Neural cell (in vitro differentiated cells): ENCODE results near the gene KIRREL3. TPM values are rescaled to one million over a fixed set of nuclear protein-coding genes. Genes with fewer than 3 reads are reported as not detected.

Source experiments
- H2AFZ ChIP-seq: fragments of 200-600, 300-800 bp; sonication (generic), shearing (Covaris generic); 2 replicates; pipeline ENCODE4 v1.6.0; 2014; ENCODE audit warnings: low read depth, mild to moderate bottlenecking, antibody characterized with exemption, low read length, moderate library complexity
- H3F3A ChIP-seq: fragments of 200-600 bp; shearing (Covaris generic); 2 replicates; pipeline ENCODE4 v1.6.1; 2016; ENCODE audit warnings: mild to moderate bottlenecking, moderate library complexity, mixed read lengths, antibody characterized with exemption, low read length; ENCODE audit not compliant: insufficient read depth, poor library complexity, severe bottlenecking
- H3K27ac ChIP-seq: fragments of 200-600, 300-800 bp; sonication (generic), shearing (Covaris generic); 2 replicates; pipeline ENCODE4 v1.5.1; 2014; ENCODE audit warnings: mild to moderate bottlenecking, low read length, moderate library complexity
- H3K27me3 ChIP-seq: fragments of 300-800, 200-600 bp; sonication (generic), shearing (Covaris generic); 2 replicates; pipeline ENCODE4 v1.6.0; 2014; ENCODE audit warnings: mild to moderate bottlenecking, low read depth, low read length, moderate library complexity; ENCODE audit not compliant: insufficient read depth
- H3K36me3 ChIP-seq: fragments of 300-800, 200-600 bp; sonication (generic), shearing (Covaris generic); 2 replicates; pipeline ENCODE4 v1.5.1; 2014; ENCODE audit warnings: mild to moderate bottlenecking, antibody characterized with exemption, low read length, moderate library complexity; ENCODE audit not compliant: insufficient read depth
- H3K4me2 ChIP-seq: fragments of 300-800, 200-600 bp; sonication (generic), shearing (Covaris generic); 2 replicates; pipeline ENCODE4 v1.6.0; 2014; ENCODE audit warnings: mild to moderate bottlenecking, low read length
- H3K4me3 ChIP-seq: fragments of 300-800, 200-600 bp; sonication (generic), shearing (Covaris generic); 2 replicates; pipeline ENCODE4 v1.5.1; 2014; ENCODE audit warnings: mild to moderate bottlenecking, low read length, moderate library complexity
- H3K79me2 ChIP-seq: fragments of 200-600 bp; shearing (Covaris generic); replicated peaks from 2 replicates; pipeline ENCODE4 v1.6.0; 2014; ENCODE audit warnings: mild to moderate bottlenecking, low read length, moderate library complexity; ENCODE audit not compliant: insufficient read depth
- H3K9ac ChIP-seq: fragments of 300-800, 200-600 bp; sonication (generic), shearing (Covaris generic); 2 replicates; pipeline ENCODE4 v1.6.1; 2016; ENCODE audit warnings: mild to moderate bottlenecking, low read length, mixed read lengths
- H3K9me2 ChIP-seq: fragments of 200-600 bp; shearing (Covaris generic); 2 replicates; pipeline ENCODE4 v1.6.1; 2016; ENCODE audit warnings: mild to moderate bottlenecking, low read length, mixed read lengths; ENCODE audit not compliant: insufficient read depth
- H3K9me3 ChIP-seq: fragments of 200-600, 300-800 bp; sonication (generic), shearing (Covaris generic); 2 replicates; pipeline ENCODE4 v1.6.1; 2016; ENCODE audit warnings: mild to moderate bottlenecking, mixed run types, low read length, moderate library complexity, mixed read lengths
- H4K20me1 ChIP-seq: fragments of 200-600 bp; shearing (Covaris generic); 2 replicates; pipeline ENCODE4 v1.6.1; 2016; ENCODE audit warnings: mild to moderate bottlenecking, mixed run types; ENCODE audit not compliant: insufficient read depth
- CTCF ChIP-seq: fragments of 450-650 bp; IDR thresholded peaks from 2 replicates; pipeline ENCODE4 v1.5.1; 2014; ENCODE audit warnings: antibody characterized with exemption, mild to moderate bottlenecking, moderate library complexity; ENCODE audit not compliant: poor library complexity, severe bottlenecking
- EP300 ChIP-seq: fragments of 450-650 bp; conservative IDR thresholded peaks from 2 replicates; pipeline ENCODE4 v1.6.1; 2014; ENCODE audit warnings: antibody characterized with exemption, mild to moderate bottlenecking, moderate library complexity; ENCODE audit not compliant: poor library complexity, severe bottlenecking
- EZH2 ChIP-seq: fragments of 200-600, 300-800 bp; shearing (Covaris generic), sonication (generic); IDR thresholded peaks from 2 replicates; pipeline ENCODE4 v1.6.1; 2014; ENCODE audit warnings: antibody characterized with exemption, low read length, borderline replicate concordance, mild to moderate bottlenecking; ENCODE audit not compliant: insufficient read depth, poor library complexity, severe bottlenecking
- MXI1 ChIP-seq: fragments of 450-650 bp; conservative IDR thresholded peaks from 2 replicates; pipeline ENCODE4 v1.6.1; 2014; ENCODE audit warnings: antibody characterized with exemption, mild to moderate bottlenecking; ENCODE audit not compliant: poor library complexity, severe bottlenecking
- POLR2AphosphoS5 ChIP-seq: IDR thresholded peaks from 2 replicates; pipeline ENCODE4 v1.6.1; 2012
- RAD21 ChIP-seq: fragments of 450-650 bp; conservative IDR thresholded peaks from 2 replicates; pipeline ENCODE4 v1.6.1; 2014; ENCODE audit warnings: antibody characterized with exemption, mild to moderate bottlenecking, moderate library complexity
- REST ChIP-seq: IDR thresholded peaks from 2 replicates; pipeline ENCODE4 v1.6.1; 2012; ENCODE audit warnings: borderline replicate concordance
- SMC3 ChIP-seq: fragments of 450-650 bp; conservative IDR thresholded peaks from 2 replicates; pipeline ENCODE4 v1.6.1; 2014; ENCODE audit warnings: antibody characterized with exemption, mild to moderate bottlenecking, moderate library complexity; ENCODE audit not compliant: poor library complexity
- TAF1 ChIP-seq: IDR thresholded peaks from 2 replicates; pipeline ENCODE4 v1.6.1; 2012; ENCODE audit warnings: low read depth
- polyA plus RNA-seq: library from polyadenylated mRNA; depleted of rRNA; stranded (reverse); fragments of >200 nt; gene quantifications from 2 replicates; pipeline ENCODE4 v1.2.3, GENCODE V29; 2014

The KIRREL3 gene
- polyA plus RNA-seq, 1 donor from 2014 or later, result 23.8 TPM

- no peak overlapping the region for H3K4me2 ChIP-seq
- no peak overlapping the region for H3K4me3 ChIP-seq
- H3K79me2 ChIP-seq, result no peaks in the 10 kb centered on the region
- H3F3A ChIP-seq, result no peaks in the 10 kb centered on the region
- H3K27ac ChIP-seq, result no peak overlapping the region
- no peaks in the 10 kb centered on the region for H3K9me3 ChIP-seq
- no peaks in the 10 kb centered on the region for H4K20me1 ChIP-seq
- no peaks in the 10 kb centered on the region for H3K9me2 ChIP-seq
- H3K9ac ChIP-seq, result no peak overlapping the region
- no peaks in the 10 kb centered on the region for H3K27me3 ChIP-seq
- no peak overlapping the region for H2AFZ ChIP-seq
- H3K36me3 ChIP-seq, result no peaks in the 10 kb centered on the region
- no peak for TF ChIP-seq EP300
- TF ChIP-seq POLR2AphosphoS5, result no peak
- TF ChIP-seq SMC3, result no peak
- no peak for TF ChIP-seq EZH2
- TF ChIP-seq MXI1, result no peak
- no peak for TF ChIP-seq TAF1
- TF ChIP-seq REST, result no peak
- TF ChIP-seq CTCF, result no peak
- no peak for TF ChIP-seq RAD21
Observed at GRCh38 chr11:126392633-126393013, 607.9 kb downstream of the KIRREL3 start.

- Histone ChIP-seq H3F3A (no peaks in the 10 kb centered on the region), H2AFZ (no peak overlapping the region), H3K9me2 (no peaks in the 10 kb centered on the region), H3K9ac (no peak overlapping the region), H3K79me2 (no peaks in the 10 kb centered on the region), H3K36me3 (no peaks in the 10 kb centered on the region), H3K9me3 (no peaks in the 10 kb centered on the region), H3K27ac (no peak overlapping the region), H3K4me2 (no peak overlapping the region), H4K20me1 (no peaks in the 10 kb centered on the region), H3K4me3 (no peak overlapping the region), H3K27me3 (no peaks in the 10 kb centered on the region)
- no peak for TF ChIP-seq MXI1
- no peak for TF ChIP-seq EP300
- TF ChIP-seq POLR2AphosphoS5, result no peak
- TF ChIP-seq TAF1, result no peak
Observed at GRCh38 chr11:126391970-126392632, 608.5 kb downstream of the KIRREL3 start.
